HG03460 (cell line): ENCODE data around the gene CHPT1.
A peak's percentile ranks its signal among the peaks of the same experiment; 100 is the strongest.

ENCODE experiments used
- ATAC-seq: cut with Tn5 transposase; IDR thresholded peaks from one replicate; pipeline ENCODE4 v1.9.1; 2021; ENCODE audit not compliant: unreplicated experiment

CHPT1 gene

GRCh38 chr12:101761350-101761749 is 63.9 kb downstream of the CHPT1 start:
- no peak for ATAC-seq

GRCh38 chr12:101761781-101762180 is 64.3 kb downstream of the CHPT1 start:
- ATAC-seq = no peak

GRCh38 chr12:101763246-101763931 is 65.9 kb downstream of the CHPT1 start:
- no peak for ATAC-seq

- ATAC-seq = no peak
Observed at GRCh38 chr12:101764051-101764792, 66.8 kb downstream of the CHPT1 start.

- no peak for ATAC-seq
Observed at GRCh38 chr12:101767537-101767936, 70.1 kb downstream of the CHPT1 start.

- ATAC-seq = no peak
Observed at GRCh38 chr12:101768781-101769180, 71.3 kb downstream of the CHPT1 start.

GRCh38 chr12:101769865-101770264 is 72.4 kb downstream of the CHPT1 start:
- no peak for ATAC-seq

- no peak for ATAC-seq
Observed at GRCh38 chr12:101772012-101772775, 74.8 kb downstream of the CHPT1 start.

- ATAC-seq = peak; percentile 83
Observed at GRCh38 chr12:101773650-101774162, 76.3 kb downstream of the CHPT1 start.

- ATAC-seq = no peak
Observed at GRCh38 chr12:101775816-101776215, 78.4 kb downstream of the CHPT1 start.

- no peak for ATAC-seq
Observed at GRCh38 chr12:101777485-101777884, 80.0 kb downstream of the CHPT1 start.

- no peak for ATAC-seq
Observed at GRCh38 chr12:101777978-101778377, 80.5 kb downstream of the CHPT1 start.
